ENCODE measurements around the gene SLC26A9.

SLC26A9 gene

GRCh38 chr1:205972491-205973168 lies 29.4 kb upstream of the SLC26A9 start:
- no peak for DNase-seq (ENCODE audit: low spot score)

- no peak for DNase-seq (ENCODE audit: low spot score)
These were observed 28.8 kb upstream of the SLC26A9 start for GRCh38 chr1:205972081-205972480.

GRCh38 chr1:205971082-205971481 lies 27.8 kb upstream of the SLC26A9 start:
- DNase-seq (ENCODE audit: low spot score): no peak

DNA sequence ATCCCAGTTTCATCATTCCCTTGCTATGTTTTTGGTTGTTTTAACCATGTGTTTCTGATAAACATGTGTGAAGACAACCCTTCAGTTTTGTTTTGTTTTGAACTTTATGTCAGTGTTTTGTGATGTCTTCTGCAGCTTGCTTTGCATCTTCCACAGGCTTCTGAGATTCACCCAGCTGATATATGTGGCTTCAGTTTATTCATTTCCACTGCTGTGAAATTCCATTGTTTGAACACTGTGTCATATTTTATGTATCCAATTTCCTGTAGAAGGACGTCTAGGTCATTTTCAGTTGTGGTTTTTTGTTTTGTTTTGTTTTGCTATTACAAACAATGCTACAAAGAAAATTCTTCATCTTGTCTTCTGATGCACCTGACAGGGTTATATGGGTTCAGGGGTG lies 27.2 kb upstream of the SLC26A9 start:
- DNase-seq (ENCODE audit: low spot score): no peak

DNA sequence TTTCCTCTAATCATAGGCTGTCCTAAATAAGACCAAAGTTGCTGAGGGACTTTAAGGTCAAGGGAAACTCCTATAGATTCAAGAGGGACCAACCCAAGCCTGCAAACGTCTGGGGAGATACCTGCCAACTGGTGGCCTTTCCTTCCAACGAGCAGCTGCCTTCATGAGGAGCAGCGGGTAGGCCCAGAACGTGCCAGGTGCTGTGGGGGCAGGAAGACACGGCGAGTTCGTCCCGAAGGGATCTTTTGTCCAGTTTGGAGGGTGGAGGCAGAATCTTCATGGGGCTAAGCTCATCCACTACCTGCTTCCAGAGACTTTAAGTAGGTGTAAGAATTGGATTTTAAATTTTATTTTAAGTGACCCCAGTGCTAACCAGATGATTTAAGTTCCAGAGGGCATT lies 26.0 kb upstream of the SLC26A9 start:
- no peak for DNase-seq (ENCODE audit: low spot score)

- no peak for DNase-seq (ENCODE audit: low spot score)
These were observed 24.5 kb upstream of the SLC26A9 start for GRCh38 chr1:205967554-205968335.

DNA sequence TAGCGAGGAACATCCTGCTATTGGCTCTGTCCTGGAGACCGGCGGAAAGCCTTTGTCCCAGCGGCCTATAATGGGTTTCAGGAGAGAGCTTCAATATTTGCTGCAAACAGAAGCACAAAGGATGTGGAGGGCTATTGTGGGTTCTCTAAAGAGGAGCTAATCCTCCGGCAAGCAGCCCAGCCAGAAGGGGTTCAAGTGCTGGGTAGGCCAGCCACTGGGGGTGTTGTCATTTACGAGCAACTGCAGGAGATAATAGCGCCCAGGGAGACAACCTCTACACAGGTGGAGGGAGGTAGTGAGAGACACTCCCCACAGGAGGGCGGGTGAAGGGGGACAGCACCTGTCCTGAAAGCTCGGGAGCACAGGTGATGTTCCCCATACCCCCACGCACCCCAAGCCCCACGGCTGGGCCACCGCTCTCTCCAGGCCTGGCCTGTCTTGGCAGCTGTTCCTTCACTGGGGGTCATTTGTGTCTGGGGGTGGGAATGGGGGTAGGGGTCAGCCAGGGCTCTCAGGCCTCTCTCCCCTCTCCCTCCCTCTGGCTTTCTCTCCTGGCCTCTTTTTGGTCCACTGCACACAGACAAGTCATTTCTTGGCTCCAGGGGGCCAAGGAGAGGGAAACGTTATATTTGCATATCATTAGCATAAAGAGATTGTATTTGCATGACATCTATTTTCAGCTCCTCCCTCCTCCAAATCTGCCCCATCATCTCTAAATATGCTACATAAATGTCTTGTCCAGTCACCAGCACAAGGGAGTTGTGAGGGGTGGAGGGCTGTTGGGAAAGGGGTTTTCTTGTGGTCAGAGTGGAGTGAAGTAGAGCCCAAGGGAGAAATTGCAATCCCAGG lies 22.0 kb upstream of the SLC26A9 start:
- no peak for DNase-seq (ENCODE audit: low spot score)

DNA sequence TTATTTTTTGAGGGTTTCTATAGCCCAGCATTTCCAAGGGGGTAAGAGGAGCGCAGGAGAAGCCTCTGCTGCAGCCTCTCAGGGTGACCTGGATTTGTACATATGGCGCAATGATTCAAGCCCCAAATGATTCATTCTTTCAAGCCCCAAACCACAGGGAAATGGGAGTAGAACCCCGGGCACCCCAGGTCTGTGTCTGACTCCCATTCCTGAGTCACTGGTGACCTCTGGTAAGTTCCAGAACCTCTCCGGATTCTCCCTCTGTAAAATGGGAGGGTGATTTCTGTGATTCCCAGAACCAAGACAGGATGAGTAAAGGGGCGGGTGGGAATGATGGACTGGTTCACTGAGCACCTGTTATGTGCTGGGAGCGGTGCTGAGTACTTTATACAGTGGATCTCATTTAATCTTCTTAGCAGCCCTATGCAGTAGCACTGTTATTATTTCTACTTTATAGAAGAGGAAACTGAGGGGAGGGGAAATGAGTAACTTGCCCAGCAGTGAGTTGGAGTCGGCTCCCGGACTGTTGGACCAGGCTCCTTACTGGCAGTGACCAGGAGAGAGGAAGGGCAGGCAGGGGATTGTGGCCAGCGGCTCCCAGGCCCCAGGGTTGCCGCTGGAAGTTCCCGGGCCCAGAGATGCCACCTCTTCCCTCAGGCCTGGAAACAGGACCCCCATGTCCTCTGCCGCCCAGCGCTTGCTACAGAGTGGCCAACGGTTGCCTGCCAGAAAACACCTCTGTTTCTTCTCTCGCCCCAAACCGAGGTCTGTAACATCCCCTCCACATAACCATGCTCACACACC lies 20.3 kb upstream of the SLC26A9 start:
- DNase-seq (ENCODE audit: low spot score): no peak

- DNase-seq (ENCODE audit: low spot score): no peak
These were observed 19.6 kb upstream of the SLC26A9 start for GRCh38 chr1:205962821-205963221.

DNA sequence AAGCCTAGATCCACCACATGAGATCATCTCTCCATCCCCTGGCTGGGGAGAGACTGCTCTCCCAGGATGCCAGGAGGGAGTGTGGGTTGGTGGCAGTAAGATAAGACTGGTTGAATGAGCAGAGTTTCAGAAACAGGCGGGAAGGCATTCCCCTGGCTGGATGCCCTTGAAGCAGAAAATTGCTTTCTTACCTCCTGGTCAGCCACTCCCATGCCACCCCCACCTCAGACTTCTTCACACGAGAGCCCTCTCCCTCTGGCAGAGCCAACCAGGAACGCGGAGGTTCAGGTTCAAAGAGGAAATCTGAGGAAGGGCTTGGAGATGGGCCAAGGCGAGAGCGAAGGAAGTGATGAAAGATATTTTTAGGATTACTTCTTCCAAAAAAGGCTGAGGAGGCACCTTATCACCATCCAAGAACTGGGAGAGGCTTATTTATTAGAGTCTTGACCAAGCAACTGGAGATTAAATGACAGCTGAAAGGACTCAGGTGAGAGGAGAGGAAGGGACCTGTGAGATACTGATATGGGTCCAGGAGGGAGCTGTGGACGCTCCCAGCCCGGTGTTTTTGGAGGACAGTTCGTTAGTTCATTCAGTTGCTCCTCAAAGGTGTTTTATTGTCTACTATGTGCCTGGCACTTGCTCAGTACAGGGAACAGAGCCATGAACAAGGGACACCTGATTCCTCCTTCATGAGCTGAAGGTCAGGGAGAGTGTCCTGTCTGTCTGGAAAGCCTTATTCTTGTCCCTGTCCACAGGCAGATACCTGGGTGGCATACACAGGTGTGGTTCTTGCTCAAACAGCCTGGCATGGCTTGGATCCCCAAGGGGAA lies 18.9 kb upstream of the SLC26A9 start:
- no peak for DNase-seq (ENCODE audit: low spot score)

- no peak for DNase-seq (ENCODE audit: low spot score)
These were observed 18.1 kb upstream of the SLC26A9 start for GRCh38 chr1:205961405-205961804.

DNA sequence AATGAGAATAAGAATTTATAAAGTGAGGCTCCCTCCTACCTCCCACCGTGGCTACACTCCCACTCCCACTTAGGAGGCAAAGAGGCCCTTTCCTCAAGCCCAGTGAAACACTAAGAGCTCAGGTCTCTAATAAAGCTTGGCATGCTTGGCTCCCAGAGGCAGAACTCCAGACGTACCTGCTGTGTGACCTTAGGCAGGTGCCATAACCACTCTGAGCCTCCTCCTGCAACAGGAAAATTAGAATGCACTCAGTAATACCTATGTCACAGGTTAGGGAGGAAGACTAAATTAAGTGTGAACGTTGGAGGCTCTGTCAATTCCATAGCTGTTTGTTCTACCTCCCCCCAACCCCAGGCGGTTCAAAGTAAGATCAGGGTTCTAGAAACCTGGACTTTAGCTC lies 16.5 kb upstream of the SLC26A9 start:
- DNase-seq (ENCODE audit: low spot score): no peak

GRCh38 chr1:205955499-205955898 lies 12.2 kb upstream of the SLC26A9 start:
- DNase-seq (ENCODE audit: low spot score): no peak

DNA sequence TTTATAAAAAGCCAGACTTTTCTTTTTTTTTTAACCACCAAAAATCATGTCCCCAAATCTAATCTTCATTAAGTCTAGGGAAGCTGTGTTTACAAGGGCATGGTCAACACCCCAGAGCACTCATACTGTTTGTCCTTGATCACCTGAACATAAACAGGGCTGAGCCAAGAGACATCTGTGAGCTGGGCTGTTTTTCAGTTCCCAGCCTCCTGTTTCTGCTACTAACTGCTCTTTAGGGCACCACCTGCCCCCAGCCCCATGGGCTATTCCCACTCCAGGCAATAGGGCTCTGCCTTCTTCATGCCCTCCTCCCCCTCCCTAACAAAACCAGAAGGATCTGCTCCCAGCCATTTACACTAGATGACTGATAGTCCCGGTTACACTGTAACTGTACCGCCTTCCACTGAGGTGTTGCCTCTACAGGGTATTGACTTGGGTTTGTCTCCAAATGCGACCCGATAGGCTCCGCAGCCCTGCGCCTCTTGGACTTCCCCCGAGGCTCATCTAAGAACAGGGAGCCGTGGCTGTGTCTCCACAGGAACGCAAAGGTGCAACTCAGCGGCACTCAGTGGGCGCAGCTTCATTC lies 11.7 kb upstream of the SLC26A9 start:
- DNase-seq (ENCODE audit: low spot score): no peak

GRCh38 chr1:205951746-205952145 lies 8.5 kb upstream of the SLC26A9 start:
- DNase-seq (ENCODE audit: low spot score): no peak

DNA sequence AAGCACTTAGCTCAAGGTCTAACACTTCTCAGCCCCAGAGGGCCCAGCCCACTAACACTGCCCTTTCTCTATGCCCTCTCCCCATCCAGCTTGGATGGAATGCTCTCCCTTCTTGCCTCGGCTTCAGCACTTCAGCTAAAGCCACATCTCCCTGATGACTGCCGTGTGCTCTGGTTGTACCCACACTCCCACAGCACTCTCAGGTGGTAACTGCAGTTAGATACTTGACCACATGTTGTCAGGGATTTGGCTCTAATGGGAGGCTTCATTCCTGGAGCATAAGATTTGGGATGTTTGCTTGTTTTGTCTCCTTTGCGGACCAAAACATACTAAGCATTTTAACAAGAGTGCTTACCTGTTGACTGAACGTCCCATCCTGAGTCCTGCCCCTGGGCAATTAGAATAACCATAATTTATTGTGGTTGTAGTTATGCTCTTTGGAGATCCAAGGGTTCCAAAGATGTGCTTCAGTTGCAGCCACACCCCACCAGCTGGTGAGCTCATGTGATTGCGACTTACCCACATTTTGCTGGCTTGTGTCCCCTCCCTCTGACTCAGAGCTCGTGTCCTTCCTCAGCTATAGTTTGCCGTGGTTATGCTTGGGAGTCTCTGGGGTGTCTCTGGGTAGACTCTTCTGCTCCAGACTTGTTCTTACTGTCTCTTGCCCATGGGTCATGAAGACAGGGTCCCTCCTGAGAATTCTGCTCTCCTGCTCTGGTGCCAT lies 7.7 kb upstream of the SLC26A9 start:
- DNase-seq (ENCODE audit: low spot score): no peak

- DNase-seq (ENCODE audit: low spot score): no peak
These were observed 7.0 kb upstream of the SLC26A9 start for GRCh38 chr1:205950280-205950679.

DNA sequence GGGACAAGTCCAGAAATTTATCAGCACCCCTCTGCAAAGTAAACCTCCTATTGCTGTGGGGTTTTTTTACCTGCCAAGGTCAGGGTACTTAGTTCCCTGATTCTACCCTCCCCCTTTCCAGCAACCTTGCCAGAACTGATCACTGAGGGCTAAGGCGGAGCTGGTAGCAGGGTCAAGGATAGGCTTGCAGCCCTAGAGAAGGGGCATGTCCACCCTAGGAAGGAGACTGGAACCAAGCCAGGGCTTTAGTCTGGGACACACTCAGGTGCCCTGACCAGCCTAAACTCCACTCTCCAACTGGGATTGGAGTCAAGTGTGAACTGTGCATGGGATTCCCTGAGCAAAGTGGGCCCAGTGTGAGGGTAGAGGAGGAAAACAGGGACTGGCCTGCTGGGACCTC lies 6.5 kb upstream of the SLC26A9 start:
- no peak for DNase-seq (ENCODE audit: low spot score)

GRCh38 chr1:205948886-205949285 lies 5.6 kb upstream of the SLC26A9 start:
- no peak for DNase-seq (ENCODE audit: low spot score)

DNA sequence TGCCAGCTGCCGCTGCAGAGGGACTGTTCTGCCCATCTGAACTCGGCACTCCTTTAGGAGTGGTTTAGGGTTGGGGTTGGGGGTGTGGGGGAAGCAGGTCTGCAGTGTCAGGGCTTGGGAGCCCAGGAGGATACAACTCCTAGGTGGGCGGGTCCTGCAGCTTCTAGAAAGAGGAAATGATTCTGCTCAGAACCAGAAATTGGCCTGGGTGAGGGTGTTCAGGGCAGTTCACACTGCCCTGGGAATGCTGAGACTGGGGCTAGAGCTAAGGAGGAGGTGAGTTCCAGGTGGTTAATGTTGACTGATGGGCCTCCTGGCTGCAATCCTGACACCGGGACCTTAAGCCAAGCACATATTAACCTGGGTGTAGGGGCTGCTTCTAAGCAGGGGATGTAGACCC lies 4.8 kb upstream of the SLC26A9 start:
- no peak for DNase-seq (ENCODE audit: low spot score)

Measured in HuH-7.5 (cell line).